ENCODE data around the gene SLC45A1.

SLC45A1 gene

GRCh38 chr1:8333246-8333987, 15.5 kb downstream of the SLC45A1 start:
- peak in 3 of 10 donors; percentile 52 to 76 (median 65) for DNase-seq
- intact Hi-C loops (cut with DNase I): no loop called here

GRCh38 chr1:8334106-8334851, 16.4 kb downstream of the SLC45A1 start:
- intact Hi-C loops (cut with DNase I): no loop called here
- DNase-seq: peak in 3 of 10 donors; percentile 67 to 84 (median 84)

GRCh38 chr1:8335246-8335645, 17.3 kb downstream of the SLC45A1 start:
- intact Hi-C loops (cut with DNase I): no loop called here
- DNase-seq: peak in 3 of 10 donors; percentile 52 to 75 (median 66)

GRCh38 chr1:8337776-8338525, 20.0 kb downstream of the SLC45A1 start:
- peak in 2 of 10 donors; percentile 71 to 74 for DNase-seq
- intact Hi-C loops (cut with DNase I): no loop called here

GRCh38 chr1:8338526-8339202, 20.8 kb downstream of the SLC45A1 start:
- intact Hi-C loops (cut with DNase I): no loop called here

GRCh38 chr1:8339203-8339600, 21.3 kb downstream of the SLC45A1 start:
- peak in 2 of 10 donors; percentile 68 to 74 for DNase-seq
- intact Hi-C loops (cut with DNase I): no loop called here

More at GRCh38 chr1:8338526-8339202, 20.8 kb downstream of the SLC45A1 start:
- DNase-seq: peak in 2 of 10 donors; percentile 51 to 77

GRCh38 chr1:8340448-8340847, 22.5 kb downstream of the SLC45A1 start:
- DNase-seq: no peak
- intact Hi-C loops (cut with DNase I): loop anchor here (10.0 kb wide), 1 partner anchor 326 kb away; no protein-coding TSS in a partner anchor

GRCh38 chr1:8342325-8342724, 24.4 kb downstream of the SLC45A1 start:
- intact Hi-C loops (cut with DNase I): loop anchor here (10.0 kb wide), 1 partner anchor 328 kb away; no protein-coding TSS in a partner anchor
- DNase-seq: peak in 2 of 10 donors; percentile 9 to 22

GRCh38 chr1:8343044-8343443, 25.1 kb downstream of the SLC45A1 start:
- DNase-seq: peak in 3 of 10 donors; percentile 45 to 63 (median 50)
- intact Hi-C loops (cut with DNase I): loop anchor here (10.0 kb wide), 1 partner anchor 328 kb away; no protein-coding TSS in a partner anchor

GRCh38 chr1:8343464-8344001, 25.6 kb downstream of the SLC45A1 start:
- peak in 3 of 10 donors; percentile 74 to 83 (median 81) for DNase-seq

GRCh38 chr1:8344893-8345507, 27.1 kb downstream of the SLC45A1 start:
- DNase-seq: peak in 3 of 10 donors; percentile 8 to 66 (median 26)
- intact Hi-C loops (cut with DNase I): loop anchor here (10.0 kb wide), 1 partner anchor 330 kb away; no protein-coding TSS in a partner anchor

More at GRCh38 chr1:8343464-8344001, 25.6 kb downstream of the SLC45A1 start:
- intact Hi-C loops (cut with DNase I): loop anchor here (10.0 kb wide), 1 partner anchor 329 kb away; no protein-coding TSS in a partner anchor

- DNase-seq: peak in 3 of 10 donors; percentile 35 to 79 (median 65)
- intact Hi-C loops (cut with DNase I): loop anchor here (10.0 kb wide), 1 partner anchor 331 kb away; no protein-coding TSS in a partner anchor
Measured at GRCh38 chr1:8345621-8346415, 27.9 kb downstream of the SLC45A1 start.

- peak in 1 of 10 donors; percentile 59 for DNase-seq
- intact Hi-C loops (cut with DNase I): loop anchor here (2.0 to 10.0 kb wide), 2 partner anchors 333 to 365 kb away; no protein-coding TSS in a partner anchor
Measured at GRCh38 chr1:8347635-8348034, 29.7 kb downstream of the SLC45A1 start.

GRCh38 chr1:8348047-8348776, 30.3 kb downstream of the SLC45A1 start:
- intact Hi-C loops (cut with DNase I): loop anchor here (2.0 to 10.0 kb wide), 2 partner anchors 333 to 365 kb away; no protein-coding TSS in a partner anchor
- peak in 2 of 10 donors; percentile 51 to 75 for DNase-seq

- intact Hi-C loops (cut with DNase I): loop anchor here (2.0 to 10.0 kb wide), 2 partner anchors 334 to 366 kb away; no protein-coding TSS in a partner anchor
- peak in 7 of 10 donors; percentile 47 to 93 (median 64) for DNase-seq
Measured at GRCh38 chr1:8348777-8349472, 31.0 kb downstream of the SLC45A1 start.

- intact Hi-C loops (cut with DNase I): loop anchor here (2.0 to 10.0 kb wide), 2 partner anchors 335 to 367 kb away; no protein-coding TSS in a partner anchor
Measured at GRCh38 chr1:8349473-8349865, 31.6 kb downstream of the SLC45A1 start.

More at GRCh38 chr1:8349473-8349865, 31.6 kb downstream of the SLC45A1 start:
- DNase-seq: peak in 2 of 10 donors; percentile 44 to 58

Data from posterior cingulate gyrus (tissue), 11 donors.